ENCODE results near the gene APOBEC4. TPM values are rescaled to one million over a fixed set of nuclear protein-coding genes. Genes with fewer than 3 reads are reported as not detected.

Gene APOBEC4
- total and polyA plus RNA-seq, 2 of the 8 experiments (the other 6 are each of a cell fraction or from before 2014, with no cell fraction given): not detected

DNA sequence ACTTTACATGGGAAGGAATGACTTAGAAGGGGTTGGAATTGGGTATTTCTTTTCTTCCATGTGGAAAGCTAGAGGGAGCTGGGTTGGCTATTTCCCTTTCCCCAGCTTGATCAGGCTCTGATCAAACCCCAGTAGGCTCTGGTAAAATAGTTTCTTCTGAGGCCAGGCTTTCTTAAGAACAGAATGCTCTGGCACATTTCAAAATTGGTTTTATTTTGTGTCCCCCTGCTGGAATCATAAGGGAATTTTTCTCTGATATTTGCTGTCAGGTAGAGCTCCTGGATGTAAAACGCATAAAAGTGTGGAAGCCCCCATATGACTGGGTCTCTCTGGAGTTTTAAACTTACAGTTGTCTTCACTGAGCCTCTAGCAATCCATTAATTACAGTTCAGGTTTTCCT is 17.1 kb upstream of the APOBEC4 start:
- no peak overlapping the region for H2BK20ac ChIP-seq (ENCODE audit: low read length)
- no peak overlapping the region for H3K4ac ChIP-seq (replicated peaks; ENCODE audit: insufficient read length, low read depth, low read length)
- H4K5ac ChIP-seq (ENCODE audit: insufficient read length, low read depth, low read length): no peak overlapping the region
- H3K27me3 ChIP-seq (replicated peaks in 1 of 4; ENCODE audit: control insufficient read depth in 3 of 4, extremely low read depth in 1 of 4, insufficient read depth in 3 of 4, low read length in 3 of 4): no peaks in the 10 kb centered on the region
- H3K79me1 ChIP-seq (ENCODE audit: low read depth, low read length): no peaks in the 10 kb centered on the region
- H3K23ac ChIP-seq (ENCODE audit: insufficient read length): no peak overlapping the region
- CTCF ChIA-PET (ENCODE audit: partially characterized antibody): interaction anchor here (1.0 to 1.8 kb wide), 3 partner anchors 15 to 247 kb away, joined by 4 to 11 read pairs (median 4); no protein-coding TSS in a partner anchor
- H4K20me1 ChIP-seq (replicated peaks in 1 of 2; ENCODE audit: control insufficient read depth in 1 of 2, insufficient read depth in 2 of 2, low read length in 2 of 2): no peaks in the 10 kb centered on the region
- no peak overlapping the region for H3K27ac ChIP-seq (ENCODE audit: low read depth, low read length)
- no peak overlapping the region for H3K14ac ChIP-seq (ENCODE audit: insufficient read length)
- H2BK15ac ChIP-seq (ENCODE audit: low read length): no peak overlapping the region
- TF ChIP-seq USF2 (IDR thresholded peaks at IDR 0.05; ENCODE audit: low read length): no peak
- no peak for TF ChIP-seq SRF (IDR thresholded peaks at IDR 0.05; ENCODE audit: low read depth, low read length)
- TF ChIP-seq RNF2 (IDR thresholded peaks at IDR 0.05; ENCODE audit: borderline replicate concordance, low read depth, low read length, missing control alignments, poor library complexity, severe bottlenecking): no peak
- no peak for TF ChIP-seq SIN3A (conservative IDR thresholded peaks at IDR 0.05 in 1 of 2, IDR thresholded peaks at IDR 0.05 in 1 of 2; ENCODE audit: low read depth in 1 of 2, low read length in 2 of 2)
- no peaks in the 10 kb centered on the region for H3K23me2 ChIP-seq (ENCODE audit: low read depth, low read length)
- H3K4me2 ChIP-seq (ENCODE audit: insufficient read depth in 1 of 2, low read depth in 2 of 2, low read length in 2 of 2): no peak overlapping the region
- no peak overlapping the region for H3K18ac ChIP-seq (ENCODE audit: extremely low read depth, low read length)
- no peak overlapping the region for H2BK5ac ChIP-seq (ENCODE audit: low read depth, low read length)
- no peaks in the 10 kb centered on the region for H3K36me3 ChIP-seq (ENCODE audit: control insufficient read depth in 2 of 4, insufficient read depth in 4 of 4, low read length in 3 of 4)
- no peak overlapping the region for H2AFZ ChIP-seq (ENCODE audit: low read length)
- H4K91ac ChIP-seq (replicated peaks; ENCODE audit: insufficient read length, low read length): no peak overlapping the region
- no peak overlapping the region for H3K56ac ChIP-seq (replicated peaks; ENCODE audit: insufficient read length, low read depth, low read length)
- 0 out of 4 replicates have a peak, but pooled peaks cover 3 to 5% of the 10 kb centered on the region in 2 experiments for H3K9me3 ChIP-seq (ENCODE audit: insufficient read depth in 2 of 2, low read depth in 1 of 2, low read length in 1 of 2)
- H2BK12ac ChIP-seq (ENCODE audit: low read depth, low read length): no peak overlapping the region
- H4K8ac ChIP-seq (ENCODE audit: extremely low read depth, insufficient read depth, low read length): no peak overlapping the region
- H3K9ac ChIP-seq (replicated peaks in 1 of 4; ENCODE audit: extremely low read depth in 1 of 4, low read depth in 3 of 4, low read length in 3 of 4): no peak overlapping the region
- FAIRE-seq (no peak), DNase-seq (ENCODE audit: low read depth in 1 of 2, low spot score in 2 of 2) (no peak)
- no peak overlapping the region for H2BK120ac ChIP-seq (replicated peaks; ENCODE audit: low read depth, low read length)
- H2AK5ac ChIP-seq (ENCODE audit: low read depth, low read length): no peak overlapping the region
- 93% methylated on average over 1 of the region's 1 CpG; no CpG with 5 or more reads in 1 of the 2 experiments for WGBS, 2 experiments (ENCODE audit: extremely low coverage in 1 of 2, insufficient coverage in 1 of 2, insufficient read length in 1 of 2, insufficient replicate concordance in 2 of 2, low coverage in 1 of 2, low lambda C conversion rate in 2 of 2, missing lambda C conversion rate in 1 of 2)
- POLR2A ChIA-PET (ENCODE audit: partially characterized antibody): no interaction called here
- no peaks in the 10 kb centered on the region for H3K79me2 ChIP-seq (ENCODE audit: control insufficient read depth in 1 of 2, insufficient read depth in 2 of 2, low read length in 2 of 2)
- H3K4me3 ChIP-seq (ENCODE audit: extremely low read depth in 1 of 4, insufficient read depth in 2 of 4, low read depth in 3 of 4, low read length in 4 of 4): no peak overlapping the region
- H3K4me1 ChIP-seq (replicated peaks in 1 of 4; ENCODE audit: control insufficient read depth in 3 of 4, insufficient read depth in 4 of 4, low read length in 3 of 4): no peaks in the 10 kb centered on the region
